ENCODE measurements around the gene LRBA.

GRCh38 chr4:150821641-150822040 is 193.4 kb downstream of the LRBA start:
- TF ChIP-seq CTCF (IDR thresholded peaks at IDR 0.05) (no peak), POLR2AphosphoS5 (IDR thresholded peaks at IDR 0.05) (no peak)
